OCI-M1 (cell line): ENCODE results near the gene SLC49A3.
"Not testable (repeated sequence)": the region's sequence is repeated elsewhere in the genome, so short reads cannot be mapped to it uniquely, and the experiment has no call there.

Source experiments
- DNase-seq: peaks from one replicate; lab custom pipeline; 2025; lab: John Stamatoyannopoulos, UW

SLC49A3 gene

DNA sequence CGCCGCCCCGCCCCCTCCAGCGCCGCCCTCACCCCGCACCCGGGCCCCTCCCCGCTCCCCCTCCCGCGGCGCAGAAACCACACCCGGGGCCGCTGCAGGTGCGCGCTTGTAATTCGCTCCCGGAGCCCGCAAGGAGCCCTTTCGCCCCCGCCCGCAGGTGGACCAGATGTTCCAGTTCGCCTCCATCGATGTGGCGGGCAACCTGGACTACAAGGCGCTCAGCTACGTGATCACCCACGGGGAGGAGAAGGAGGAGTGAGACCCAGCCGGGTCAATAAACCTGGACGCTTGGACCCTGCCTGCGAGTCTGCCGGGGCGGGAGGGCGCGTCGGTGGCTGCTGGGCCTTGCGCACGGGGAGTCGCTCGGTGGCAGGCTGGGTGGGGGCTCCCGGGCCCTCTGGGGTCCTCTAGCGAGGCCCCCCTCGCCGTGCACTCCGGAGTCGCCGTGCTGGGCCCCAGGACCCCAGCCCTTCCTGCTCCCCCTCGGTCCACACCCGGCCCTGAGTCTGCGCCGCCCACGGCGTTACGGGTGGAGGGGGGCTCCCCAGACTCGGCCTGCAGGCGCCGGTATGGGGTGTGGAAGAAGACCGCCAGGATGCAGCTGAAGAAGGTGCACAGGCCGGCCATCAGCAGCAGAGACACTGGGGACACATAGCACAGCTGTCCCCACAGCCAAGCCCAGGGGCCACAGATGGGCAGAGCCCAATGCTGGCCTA is 7.1 kb downstream of the SLC49A3 start:
- DNase-seq, result peak; percentile 15

DNA sequence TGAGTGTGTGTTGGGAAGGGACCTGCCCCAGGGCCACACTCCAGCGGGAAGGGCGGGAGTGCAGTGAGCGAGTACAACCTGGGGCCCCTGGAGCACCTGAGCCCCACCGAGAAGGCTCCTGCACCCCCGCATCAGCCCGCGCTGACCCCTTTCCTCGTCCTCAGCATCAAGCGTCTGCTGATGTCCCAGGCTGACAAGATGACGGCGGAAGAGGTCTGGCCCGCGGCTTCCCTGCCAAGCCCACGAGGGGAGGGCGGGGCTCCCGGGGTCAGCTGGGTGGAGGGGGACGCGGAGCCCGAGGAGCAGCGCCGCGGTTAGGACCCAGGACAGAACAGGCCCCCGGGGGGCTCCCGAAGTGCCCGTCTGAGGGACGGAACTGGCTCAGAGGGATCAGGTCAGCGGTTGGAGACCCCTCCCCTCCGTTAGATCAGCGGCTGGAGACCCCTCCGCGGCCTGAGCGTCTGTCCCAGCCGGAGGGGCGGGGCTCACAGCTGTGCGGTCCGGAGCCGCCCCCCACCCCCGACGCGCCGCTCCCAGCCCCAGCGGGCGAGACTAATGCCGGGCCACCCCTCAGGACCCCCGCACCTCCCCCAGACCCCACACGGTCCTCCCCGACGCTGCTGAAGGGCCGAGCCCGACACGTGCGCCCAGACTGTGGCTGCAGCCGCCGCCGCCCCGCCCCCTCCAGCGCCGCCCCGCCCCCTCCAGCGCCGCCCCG is 7.9 kb downstream of the SLC49A3 start:
- peak; percentile 49 for DNase-seq

DNA sequence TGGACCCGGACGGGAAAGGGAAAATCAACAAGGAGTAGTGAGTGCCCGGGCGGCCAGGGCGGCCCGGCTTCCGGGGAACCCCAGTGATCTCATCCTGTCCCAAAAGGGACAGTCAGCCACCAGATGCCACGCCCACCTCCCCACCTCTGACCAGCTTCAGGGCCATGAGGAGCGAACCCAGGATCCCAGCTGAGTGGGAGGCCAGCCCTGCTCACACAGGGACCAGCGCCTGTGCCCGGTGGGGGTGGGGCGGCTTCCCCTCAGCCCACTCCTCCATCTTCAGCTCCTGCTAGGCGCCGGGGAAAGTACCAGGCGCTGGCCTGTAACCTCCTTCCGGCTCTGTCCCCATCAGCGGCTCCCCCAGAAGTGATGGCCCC is 8.4 kb downstream of the SLC49A3 start:
- no peak for DNase-seq

DNA sequence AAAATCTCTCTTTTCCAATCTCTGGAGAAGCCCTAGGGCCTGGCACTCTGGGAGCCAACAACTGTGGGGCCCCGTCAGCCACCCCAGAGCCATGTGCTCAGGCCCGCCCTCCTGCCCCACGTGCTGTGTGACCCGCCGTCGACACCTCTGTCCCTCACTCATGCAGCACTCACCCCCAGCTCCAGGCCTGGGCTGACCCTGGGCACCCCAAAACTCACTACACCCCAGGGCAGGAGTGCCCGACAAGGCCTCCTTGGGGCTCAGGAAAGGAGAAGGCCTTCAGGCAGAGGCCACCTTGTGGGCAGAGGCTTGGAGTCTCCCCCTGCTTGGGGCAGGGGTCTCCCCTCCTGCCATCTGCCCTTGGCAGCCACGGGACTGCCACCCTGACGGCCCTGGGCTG is 8.9 kb downstream of the SLC49A3 start:
- DNase-seq, result no peak

DNA sequence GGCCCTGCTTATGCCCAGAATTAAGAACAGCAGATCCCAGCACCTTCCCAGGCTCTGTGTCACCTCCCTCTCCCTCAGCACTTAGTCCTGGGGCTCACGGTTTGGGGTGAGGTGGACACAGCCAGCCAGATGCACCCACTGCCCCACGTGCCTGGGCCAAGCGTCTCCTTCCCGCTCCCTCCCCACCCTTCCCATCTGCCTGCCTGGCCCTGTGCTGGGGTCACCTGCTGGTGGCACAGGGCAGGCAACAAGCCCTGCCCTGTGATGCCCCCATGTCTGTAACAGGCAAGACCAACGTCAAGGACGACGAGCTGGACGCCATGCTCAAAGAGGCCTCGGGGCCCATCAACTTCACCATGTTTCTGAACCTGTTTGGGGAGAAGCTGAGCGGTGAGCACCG is 9.3 kb downstream of the SLC49A3 start:
- no peak for DNase-seq

DNA sequence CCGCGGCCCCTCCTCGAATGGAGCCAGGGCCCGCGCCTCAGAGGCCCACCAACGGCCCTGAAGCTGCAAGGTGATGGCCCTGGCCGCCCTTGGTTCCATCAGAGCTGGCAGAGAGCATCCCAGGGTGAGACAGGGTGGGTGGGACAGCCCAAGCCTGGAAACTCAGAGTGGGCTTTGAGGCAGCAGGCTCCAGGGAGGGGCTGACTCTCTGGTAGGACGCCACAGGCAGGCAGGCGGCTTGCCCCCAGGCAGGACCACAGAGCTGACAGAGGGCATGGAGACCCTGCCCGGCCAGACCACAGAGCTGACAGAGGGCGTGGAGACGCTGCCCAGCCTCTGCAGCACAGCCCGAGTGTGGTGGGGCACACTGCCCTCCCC is 9.9 kb downstream of the SLC49A3 start:
- DNase-seq, result no peak

DNA sequence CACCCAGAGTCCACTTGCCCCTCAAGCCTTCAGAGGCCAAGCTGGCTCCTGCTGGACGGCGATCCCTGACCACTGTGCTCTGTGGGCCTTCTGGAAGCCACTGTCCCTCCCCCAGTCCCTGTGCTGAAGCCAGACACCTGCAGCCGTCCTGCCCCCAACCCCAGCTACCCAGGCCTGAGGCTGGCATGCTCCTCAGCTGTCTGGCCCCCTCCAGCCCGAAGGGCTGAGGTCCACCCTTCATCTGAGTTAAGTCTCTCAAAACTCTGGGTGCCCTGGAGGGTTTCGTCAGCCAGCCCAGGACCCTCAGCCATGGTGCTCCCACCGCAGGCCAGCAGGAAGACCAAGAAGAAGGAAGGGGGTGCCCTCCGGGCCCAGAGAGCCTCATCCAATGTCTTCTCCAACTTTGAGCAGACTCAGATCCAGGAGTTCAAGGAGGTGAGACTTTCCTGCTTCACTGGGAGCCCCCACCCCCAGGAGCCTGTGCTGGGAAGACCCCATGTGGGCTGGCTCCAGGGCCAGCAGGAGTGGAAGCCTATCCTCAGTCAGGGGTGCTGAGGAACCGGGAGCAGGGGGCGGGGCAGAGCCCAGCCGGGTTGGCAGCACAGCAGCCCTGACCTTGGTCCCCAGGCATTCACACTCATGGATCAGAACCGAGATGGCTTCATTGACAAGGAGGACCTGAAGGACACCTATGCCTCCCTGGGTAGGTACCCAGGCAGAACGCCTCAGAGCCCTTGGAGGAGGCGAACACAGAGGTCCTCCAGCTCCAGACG is 10.4 kb downstream of the SLC49A3 start:
- DNase-seq, result no peak

DNA sequence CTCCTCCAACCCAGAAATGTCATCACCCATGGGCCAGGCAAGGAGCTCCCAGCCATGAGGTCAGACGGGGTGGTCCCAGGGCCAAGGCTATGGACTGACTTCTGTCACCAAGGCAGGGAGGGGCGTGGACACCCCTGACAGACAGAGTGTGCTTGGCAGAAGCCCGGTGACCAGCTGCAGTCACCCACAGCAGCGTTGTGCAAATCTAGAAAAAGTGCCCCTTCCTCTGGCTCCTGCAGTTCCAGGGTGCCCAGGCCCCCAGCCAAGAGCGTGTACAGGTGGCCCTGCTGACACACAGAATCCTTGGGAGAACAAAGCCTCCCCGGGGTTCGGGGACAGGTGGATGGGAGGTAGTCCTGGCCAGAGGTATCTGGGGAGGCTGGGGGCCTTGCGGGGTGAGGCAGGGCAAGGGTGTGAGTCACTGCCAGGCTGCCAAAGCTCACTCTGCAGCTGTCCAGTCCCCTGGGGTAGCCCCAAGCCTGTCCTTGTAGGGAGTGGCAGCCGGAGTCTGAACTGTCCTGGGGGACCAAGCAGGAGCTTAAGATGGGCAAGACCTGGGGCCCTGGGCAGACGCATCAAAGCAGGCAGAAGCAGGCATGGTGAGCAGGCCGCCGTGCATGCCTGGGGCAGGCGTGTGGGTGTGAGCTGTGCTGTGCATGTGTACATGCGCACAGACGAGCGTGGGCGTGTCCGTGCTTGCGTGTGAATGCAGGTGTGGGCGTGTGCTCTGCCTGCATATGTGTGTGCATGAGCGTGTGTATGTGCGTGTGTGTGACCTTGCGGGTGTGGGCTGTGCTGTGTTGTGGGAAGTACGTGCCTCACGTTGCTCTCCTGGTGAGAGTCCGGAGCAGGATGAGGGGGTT is 11.3 kb downstream of the SLC49A3 start:
- DNase-seq, result no peak

DNA sequence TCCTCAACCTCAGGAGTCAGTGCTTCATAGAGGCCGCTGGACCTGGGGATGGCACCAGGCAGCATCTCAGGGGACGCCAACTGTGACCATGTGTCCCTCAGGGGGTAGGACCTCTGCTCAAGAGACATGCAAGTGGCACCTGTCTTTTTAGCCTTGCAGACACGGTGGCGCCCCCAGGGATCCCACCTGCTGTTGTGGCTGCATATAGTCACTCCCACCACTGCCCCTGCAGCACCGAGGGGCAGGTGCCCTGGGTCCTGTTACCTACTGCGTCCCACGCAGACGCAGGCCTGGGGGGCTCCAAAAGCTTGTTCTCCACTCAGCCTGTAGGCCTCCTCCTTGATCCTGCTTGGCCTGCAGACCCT is 12.1 kb downstream of the SLC49A3 start:
- DNase-seq, result no peak

DNA sequence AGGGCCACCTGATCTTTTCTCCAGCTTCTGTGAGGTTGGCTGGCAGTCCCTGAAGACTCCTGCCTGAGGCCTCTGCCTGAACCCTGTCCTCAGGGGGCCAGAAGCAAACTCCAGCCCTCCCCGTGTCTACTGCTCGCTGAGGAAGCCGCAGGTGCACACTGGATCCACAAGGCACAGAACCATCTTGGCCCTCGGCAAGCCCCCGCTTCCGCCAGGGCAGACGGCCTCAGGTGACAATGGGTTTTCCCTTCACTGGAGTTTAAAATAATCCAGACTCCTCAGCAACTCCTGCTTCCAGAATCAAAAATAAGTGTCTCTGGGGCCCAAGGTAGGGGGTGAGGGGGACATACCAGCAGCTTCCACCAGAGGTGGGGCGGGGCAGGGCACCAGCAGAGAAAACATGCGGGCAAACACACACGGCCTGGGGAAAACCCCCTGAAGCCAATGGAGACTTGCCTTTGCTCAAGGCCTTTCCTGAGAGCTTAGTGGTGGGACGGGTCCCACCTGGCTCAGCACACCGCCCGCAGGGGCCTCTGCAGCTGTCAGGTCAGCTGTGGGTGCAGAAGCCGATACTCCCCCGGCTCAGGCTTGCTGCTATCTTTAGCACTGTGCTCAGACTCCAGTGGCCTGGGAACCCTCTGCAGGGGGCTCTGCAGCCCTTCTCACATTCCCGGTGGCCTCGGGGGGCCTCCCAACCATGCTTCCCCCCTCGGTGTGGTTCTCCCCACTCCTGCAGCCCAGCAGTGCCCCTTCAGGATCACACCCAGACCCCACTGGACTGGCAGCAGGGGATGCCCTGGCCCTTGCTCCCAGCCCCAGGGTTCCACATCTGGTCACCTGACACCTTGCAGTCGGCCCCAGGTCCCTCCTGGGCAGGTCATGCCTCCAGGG is 12.7 kb downstream of the SLC49A3 start:
- DNase-seq, result no peak

DNA sequence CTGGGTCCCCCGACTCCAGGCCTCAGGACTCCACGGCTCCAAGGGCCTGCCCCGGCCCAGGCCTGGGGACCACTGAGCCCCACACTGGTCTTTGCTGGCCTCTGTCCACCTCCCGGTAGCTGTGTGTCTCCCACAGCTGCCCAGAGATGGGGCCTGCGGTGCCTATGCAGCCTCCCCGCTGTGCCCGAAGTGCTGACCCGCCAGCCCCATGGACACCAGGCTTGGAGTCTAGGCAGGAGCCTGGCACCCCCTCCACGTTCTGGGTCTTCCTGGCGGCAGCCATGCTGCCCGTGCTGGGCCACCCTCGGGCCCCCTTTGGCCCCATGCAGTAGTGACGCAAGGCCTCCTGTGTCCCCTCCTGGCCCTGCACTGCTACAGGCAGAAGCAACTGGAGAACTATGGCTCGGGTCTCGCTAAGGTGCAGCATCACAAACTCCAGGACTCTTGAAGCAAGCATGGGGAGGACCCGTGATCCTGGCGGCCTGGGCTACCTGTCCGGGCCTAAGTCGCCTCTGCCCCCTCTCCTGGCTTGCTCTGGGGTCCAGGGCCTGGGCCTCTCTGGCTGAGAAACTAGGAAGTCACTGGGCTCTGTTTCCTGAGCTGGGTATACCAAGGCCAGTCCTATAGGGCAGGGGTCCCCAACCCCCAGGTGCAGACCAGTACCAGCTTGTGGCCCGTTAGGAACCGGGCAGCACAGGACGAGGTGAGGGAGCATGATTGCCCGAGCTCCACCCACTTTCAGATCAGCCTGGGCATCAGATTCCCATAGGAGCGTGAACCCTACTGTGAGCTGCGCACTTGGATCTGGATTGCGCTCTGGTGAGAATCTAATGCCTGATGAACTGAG is 13.7 kb downstream of the SLC49A3 start:
- DNase-seq, result peak; percentile 47

DNA sequence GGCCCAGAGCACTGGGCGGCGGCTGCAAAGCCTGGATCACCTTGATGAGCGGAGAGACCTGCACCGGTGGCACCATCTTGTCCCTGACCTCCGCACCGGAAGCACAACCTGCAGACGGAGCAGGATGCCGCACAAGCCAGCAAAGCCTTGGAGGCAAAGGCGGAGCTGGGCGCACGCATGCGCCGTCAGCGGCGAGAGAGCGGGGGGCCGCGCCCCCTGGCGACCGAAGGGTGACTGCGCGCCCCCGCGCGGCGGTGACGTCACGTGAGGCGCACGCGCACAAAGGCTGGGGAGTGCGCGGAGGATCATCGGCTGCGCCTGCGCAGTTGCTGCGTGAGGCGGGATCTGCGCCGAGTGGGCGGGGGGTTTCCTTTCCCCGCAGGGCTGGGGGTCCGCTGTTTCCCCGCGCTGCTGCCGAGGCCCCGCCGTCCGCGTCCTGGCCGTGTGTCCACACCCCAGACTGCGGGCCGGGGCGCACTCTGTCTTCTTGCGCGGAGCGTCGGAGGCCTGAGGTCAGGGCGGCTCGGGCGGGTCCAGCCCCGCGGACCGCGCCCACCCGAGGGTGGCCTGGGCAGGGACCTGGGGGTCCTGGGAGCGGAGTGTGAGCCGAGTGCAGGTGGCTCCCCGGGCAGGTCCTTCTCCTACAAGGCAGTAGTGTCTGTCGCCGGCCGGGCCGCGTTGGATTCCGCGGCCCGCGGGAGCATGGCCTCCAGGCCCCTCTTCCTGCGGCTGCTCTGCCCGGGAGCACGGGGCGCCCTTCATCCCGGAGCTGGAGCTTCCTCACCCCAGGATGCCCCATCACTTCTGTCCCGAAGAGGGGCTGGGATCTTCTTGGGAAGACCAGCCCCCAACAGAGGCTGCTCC is 14.5 kb downstream of the SLC49A3 start, which contains the start of the genes ATP5ME and MYL5:
Gene ATP5ME, minus strand, starts transcription at position 105 of the 864 bp plus-strand sequence. Its CDS starts 29 bp downstream, at position 76.
Gene MYL5, plus strand, starts transcription at position 371 of the 864 bp plus-strand sequence. CDS start 3,485 bp downstream, outside the sequence.
- peak; percentile 97 for DNase-seq

DNA sequence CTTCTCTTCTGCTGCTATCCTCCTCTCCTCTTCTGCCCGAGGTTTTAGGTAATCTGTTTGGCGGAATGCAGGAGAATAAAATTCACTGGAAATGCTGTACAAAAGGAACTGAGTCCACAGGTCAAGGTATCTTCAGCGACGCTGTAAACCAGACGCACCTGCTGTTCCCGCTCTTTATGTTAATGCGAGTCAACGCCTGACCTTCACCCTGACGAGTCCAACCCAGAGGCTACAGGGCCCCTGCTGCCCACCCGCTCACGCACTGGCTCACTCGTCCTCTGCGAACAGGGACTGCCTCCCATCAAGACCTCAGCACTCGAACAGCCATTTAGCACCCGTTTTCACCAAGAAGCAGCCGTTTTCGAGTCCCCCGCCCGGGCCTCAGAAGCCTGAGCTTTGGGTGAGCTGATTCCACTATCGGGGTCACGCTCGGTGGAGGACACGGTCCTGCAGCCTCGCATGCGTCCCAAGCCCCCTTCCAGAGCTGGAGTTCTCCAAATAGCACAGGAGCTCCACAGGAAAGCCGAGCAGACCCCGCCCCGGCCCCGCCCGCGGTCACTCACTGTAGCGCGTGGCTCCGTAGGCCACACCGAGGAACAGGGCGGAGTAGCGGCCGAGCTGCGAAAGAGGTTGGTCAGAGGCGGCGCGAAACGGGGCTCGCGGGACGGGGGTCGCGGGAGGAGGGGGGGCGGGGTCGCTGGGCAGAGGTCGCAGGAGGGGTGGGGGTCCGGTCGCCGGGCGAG is 15.4 kb downstream of the SLC49A3 start:
- peak; percentile 33 for DNase-seq

DNA sequence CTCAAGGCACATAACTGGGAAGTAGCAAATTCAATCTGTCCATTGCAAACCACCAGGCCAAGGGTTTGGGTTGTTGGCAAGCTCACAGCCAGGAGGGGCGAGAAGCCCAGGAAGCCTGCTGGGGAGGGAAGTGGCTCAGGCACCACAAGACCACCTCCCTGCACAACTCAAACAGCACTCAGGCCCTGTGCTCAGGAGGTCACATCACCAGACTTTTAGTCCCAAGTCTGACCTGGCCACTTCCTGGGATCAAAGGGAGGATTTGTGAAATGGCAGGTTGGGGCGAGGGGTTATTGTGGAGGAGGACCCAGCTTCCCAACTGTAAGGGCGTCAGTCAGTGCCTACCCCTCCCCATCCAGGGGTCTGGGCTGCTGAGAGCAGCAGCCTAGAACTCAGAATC is 17.2 kb downstream of the SLC49A3 start:
- no peak for DNase-seq

DNA sequence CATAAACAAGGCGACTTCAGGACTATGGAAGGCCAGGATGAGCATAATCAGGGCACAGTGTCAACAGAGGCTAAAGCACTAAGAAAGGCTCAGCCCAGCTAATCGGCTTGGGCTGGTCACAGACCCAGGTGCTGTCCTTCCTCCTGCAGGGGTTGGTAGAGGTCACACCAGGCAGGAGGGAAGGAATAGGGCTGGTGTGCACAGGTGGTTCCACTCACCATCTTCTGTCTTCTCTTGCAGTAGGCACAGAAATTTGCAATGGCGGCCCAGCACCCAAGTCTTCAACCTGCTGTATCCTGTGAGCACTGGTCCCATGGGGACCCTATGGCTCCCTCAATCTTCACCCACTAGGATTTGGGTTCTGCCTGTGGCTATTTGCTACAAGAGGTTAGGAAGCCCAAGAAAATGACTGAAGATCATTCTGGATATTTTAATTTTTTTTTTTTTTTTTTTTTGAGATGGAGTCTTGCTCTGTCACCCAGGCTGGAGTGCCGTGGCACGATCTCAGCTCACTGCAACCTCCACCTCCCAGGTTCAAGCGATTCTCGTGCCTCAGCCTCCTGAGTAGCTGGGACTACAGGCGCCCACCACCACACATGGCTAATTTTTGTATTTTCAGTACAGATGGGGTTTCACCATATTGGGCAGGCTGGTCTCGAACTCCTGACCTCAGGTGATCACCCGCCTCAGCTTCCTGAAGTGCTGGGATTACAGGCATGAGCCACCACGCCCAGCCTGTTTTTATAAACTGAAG is 19.0 kb downstream of the SLC49A3 start:
- not testable (repeated sequence) for DNase-seq

DNA sequence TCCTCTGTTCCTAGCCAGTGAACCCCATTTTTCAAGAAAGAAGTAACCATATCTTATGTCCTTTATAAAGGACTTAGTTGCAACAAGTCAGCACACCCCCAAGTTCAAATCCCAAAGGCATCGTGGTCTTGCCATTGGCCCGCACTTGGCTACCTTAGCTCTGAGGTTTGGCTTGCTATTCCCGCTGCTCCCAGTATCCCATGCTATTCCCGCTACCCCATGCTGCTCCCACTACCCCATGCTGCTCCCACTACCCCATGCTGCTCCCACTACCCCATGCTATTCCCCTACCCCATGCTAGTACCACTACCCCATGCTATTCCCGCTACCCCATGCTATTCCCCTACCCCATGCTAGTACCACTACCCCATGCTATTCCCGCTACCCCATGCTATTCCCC is 20.7 kb downstream of the SLC49A3 start:
- DNase-seq, result not testable (repeated sequence)

DNA sequence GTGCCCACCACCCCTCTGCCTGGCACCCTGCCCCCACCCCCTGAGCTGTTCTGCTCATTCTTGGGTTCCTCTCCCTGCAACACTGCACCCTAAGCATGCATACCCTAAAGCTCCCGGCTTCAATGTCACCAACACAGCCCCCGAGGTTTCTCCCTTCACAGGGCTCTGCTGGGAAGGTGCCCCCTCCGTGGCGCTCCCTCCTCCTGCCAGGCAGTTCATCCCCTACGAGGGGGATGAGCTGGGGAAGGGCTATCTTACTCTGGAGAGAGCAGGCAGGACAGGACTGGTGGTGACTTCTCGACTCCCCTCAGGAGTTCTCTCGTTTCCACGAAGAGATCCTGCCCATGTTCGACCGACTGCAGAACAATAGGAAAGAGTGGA is 21.4 kb downstream of the SLC49A3 start:
- DNase-seq, result no peak
